Colonic mucosa (tissue), 4 donors: Measurements from ENCODE around the gene SLIT1. TPM values are rescaled to one million over a fixed set of nuclear protein-coding genes. Genes with fewer than 3 reads are reported as not detected.

Experiments used
- DNase-seq: peaks from one replicate; pipeline ENCODE4 v3.0.0-alpha.2; 2020
- H3K27ac ChIP-seq: fragments of 200-600 bp; one replicate; pipeline ENCODE4 v1.8.0; 2021
- H3K27me3 ChIP-seq: fragments of 200-600 bp; one replicate; pipeline ENCODE4 v1.8.0; 2021
- H3K36me3 ChIP-seq: fragments of 200-600 bp; one replicate; pipeline ENCODE4 v1.8.0; 2021
- H3K4me1 ChIP-seq: fragments of 200-600 bp; one replicate; pipeline ENCODE4 v1.8.0; 2021; ENCODE audit warnings: mild to moderate bottlenecking
- H3K4me3 ChIP-seq: fragments of 200-600 bp; one replicate; pipeline ENCODE4 v1.8.0; 2021
- H3K9ac ChIP-seq, 2 donors: one replicate each; pipeline ENCODE4 v1.7.0; 2013; ENCODE audit warnings: control low read depth in 2 of 2, low read depth in 2 of 2, low read length in 2 of 2
- H3K9me3 ChIP-seq: fragments of 200-600 bp; one replicate; pipeline ENCODE4 v1.8.0; 2021
- intact Hi-C: fragments of 100-400 bp; cut with DNase I; formaldehyde crosslinking; loops from one replicate; pipeline ENCODE4 v1.14.1; 2022
- total RNA-seq, 2 donors: library from RNA; stranded (reverse); fragmentation: NEBNext Ultra II Directional in 1 of 2; extraction: Animal tissue kit (Norgen Biotek cat#: 25700) in 1 of 2; gene quantifications; one replicate each; pipeline ENCODE4 v1.2.1, GENCODE V29; 2021
- TF ChIP-seq, protein P1 (sequence below): fragments of 200-600 bp; IDR thresholded peaks from one replicate; pipeline ENCODE4 v1.8.0; 2022; ENCODE audit warnings: antibody characterized with exemption, mild to moderate bottlenecking
- donor health status: healthy.
- donor health status: DM: no; HTN: no; CAD: no.
- donor health status: DM: no; HTN: no; CAD: no.

SLIT1 gene
- total RNA-seq, 2 donors from 2014 or later = 0.17 to 0.24 TPM

DNA sequence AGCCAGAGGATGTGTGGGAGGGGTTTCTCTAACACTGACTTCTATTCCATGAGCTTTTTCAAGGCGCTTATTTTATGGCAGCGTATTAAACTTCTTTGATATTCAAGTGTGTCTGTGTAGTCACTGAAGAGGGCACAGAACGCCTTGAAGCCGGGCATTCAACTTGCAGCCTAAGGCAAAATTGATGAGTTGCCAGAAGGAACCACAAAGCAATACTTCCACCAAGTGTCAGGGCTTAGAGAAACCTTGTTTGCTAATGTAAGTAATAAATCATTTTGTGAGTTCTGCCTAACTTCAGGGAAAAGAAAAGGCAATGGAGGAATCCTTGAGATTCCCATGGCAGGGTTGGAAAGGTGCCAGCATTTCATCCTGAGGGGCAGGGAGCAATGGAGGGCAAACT lies 189.9 kb downstream of the SLIT1 start:
- H3K27ac ChIP-seq = no peak overlapping the region

GRCh38 chr10:96992721-96993120 lies 193.0 kb downstream of the SLIT1 start:
- Histone ChIP-seq H3K36me3 (no peaks in the 10 kb centered on the region), H3K27me3 (no peaks in the 10 kb centered on the region), H3K27ac (no peak overlapping the region), H3K9ac (no peak overlapping the region), H3K4me1 (no peaks in the 10 kb centered on the region), H3K9me3 (no peaks in the 10 kb centered on the region), H3K4me3 (no peak overlapping the region)
- DNase-seq = no peak
- TF ChIP-seq, protein P1, sequence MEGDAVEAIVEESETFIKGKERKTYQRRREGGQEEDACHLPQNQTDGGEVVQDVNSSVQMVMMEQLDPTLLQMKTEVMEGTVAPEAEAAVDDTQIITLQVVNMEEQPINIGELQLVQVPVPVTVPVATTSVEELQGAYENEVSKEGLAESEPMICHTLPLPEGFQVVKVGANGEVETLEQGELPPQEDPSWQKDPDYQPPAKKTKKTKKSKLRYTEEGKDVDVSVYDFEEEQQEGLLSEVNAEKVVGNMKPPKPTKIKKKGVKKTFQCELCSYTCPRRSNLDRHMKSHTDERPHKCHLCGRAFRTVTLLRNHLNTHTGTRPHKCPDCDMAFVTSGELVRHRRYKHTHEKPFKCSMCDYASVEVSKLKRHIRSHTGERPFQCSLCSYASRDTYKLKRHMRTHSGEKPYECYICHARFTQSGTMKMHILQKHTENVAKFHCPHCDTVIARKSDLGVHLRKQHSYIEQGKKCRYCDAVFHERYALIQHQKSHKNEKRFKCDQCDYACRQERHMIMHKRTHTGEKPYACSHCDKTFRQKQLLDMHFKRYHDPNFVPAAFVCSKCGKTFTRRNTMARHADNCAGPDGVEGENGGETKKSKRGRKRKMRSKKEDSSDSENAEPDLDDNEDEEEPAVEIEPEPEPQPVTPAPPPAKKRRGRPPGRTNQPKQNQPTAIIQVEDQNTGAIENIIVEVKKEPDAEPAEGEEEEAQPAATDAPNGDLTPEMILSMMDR = no peak
- intact Hi-C loops = no loop called here

More for the DNA sequence above, 189.9 kb downstream of the SLIT1 start:
- TF ChIP-seq, protein P1 = no peak
- H3K27me3 ChIP-seq = no peaks in the 10 kb centered on the region
- H3K9ac ChIP-seq = no peak overlapping the region
- H3K9me3 ChIP-seq = no peaks in the 10 kb centered on the region
- intact Hi-C loops = no loop called here
- H3K4me1 ChIP-seq = no peaks in the 10 kb centered on the region
- H3K4me3 ChIP-seq = no peak overlapping the region
- DNase-seq = no peak
- H3K36me3 ChIP-seq = no peaks in the 10 kb centered on the region

- Histone ChIP-seq H3K36me3 (no peaks in the 10 kb centered on the region), H3K9me3 (no peaks in the 10 kb centered on the region), H3K9ac (no peak overlapping the region), H3K4me3 (no peak overlapping the region), H3K27ac (no peak overlapping the region), H3K4me1 (no peaks in the 10 kb centered on the region), H3K27me3 (no peaks in the 10 kb centered on the region)
- DNase-seq = no peak
- TF ChIP-seq, protein P1 = no peak
- intact Hi-C loops = no loop called here
These were observed 194.4 kb downstream of the SLIT1 start for GRCh38 chr10:96991313-96991841.

DNA sequence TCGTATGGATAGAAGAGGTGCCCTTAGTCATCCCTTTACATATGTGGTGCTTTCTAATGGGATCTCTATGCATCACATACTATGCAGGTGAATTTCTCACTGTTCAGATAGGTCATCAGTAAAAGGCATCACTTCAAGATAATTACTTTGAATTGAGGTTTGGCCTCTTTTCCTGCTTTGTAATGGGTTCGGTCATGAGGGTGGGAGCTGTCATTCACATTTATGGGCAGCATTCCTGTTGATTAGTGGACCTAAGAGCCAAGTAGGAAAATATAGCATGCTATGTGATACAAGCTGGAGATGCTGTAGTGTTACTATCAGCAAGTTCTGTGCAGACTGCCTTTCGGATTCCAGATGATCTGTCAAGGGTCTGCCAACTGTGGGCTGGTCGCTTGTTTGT lies 197.3 kb downstream of the SLIT1 start:
- Histone ChIP-seq H3K36me3 (no peaks in the 10 kb centered on the region), H3K9ac (no peak overlapping the region), H3K27me3 (no peaks in the 10 kb centered on the region), H3K9me3 (no peaks in the 10 kb centered on the region), H3K27ac (no peak overlapping the region), H3K4me3 (no peak overlapping the region), H3K4me1 (no peaks in the 10 kb centered on the region)
- intact Hi-C loops = no loop called here
- no peak for DNase-seq
- TF ChIP-seq, protein P1 = no peak

GRCh38 chr10:96987842-96988175 lies 197.9 kb downstream of the SLIT1 start:
- Histone ChIP-seq H3K36me3 (no peaks in the 10 kb centered on the region), H3K9me3 (no peaks in the 10 kb centered on the region), H3K9ac (no peak overlapping the region), H3K4me1 (no peaks in the 10 kb centered on the region), H3K4me3 (no peak overlapping the region), H3K27ac (no peak overlapping the region), H3K27me3 (no peaks in the 10 kb centered on the region)
- intact Hi-C loops = no loop called here
- DNase-seq = no peak
- TF ChIP-seq, protein P1 = no peak
